ENCODE results near the gene BSCL2. TPM values are rescaled to one million over a fixed set of nuclear protein-coding genes. Genes with fewer than 3 reads are reported as not detected.

Gene BSCL2
- total and polyA plus RNA-seq, 4 donors: 15.1 to 40.0 (median 28.7) TPM

- Histone ChIP-seq H3K4me3 (ENCODE audit: low read depth in 1 of 3, low read length in 3 of 3) (no peak overlapping the region), H3K9ac (ENCODE audit: low read depth in 1 of 2, low read length in 2 of 2) (no peak overlapping the region), H3K4me1 (ENCODE audit: control insufficient read depth in 4 of 4, insufficient read depth in 4 of 4, low read length in 3 of 4) (peaks cover 4 to 20% (median 17%) of the 10 kb centered on the region in 4 donors), H3K36me3 (ENCODE audit: control insufficient read depth in 4 of 4, insufficient read depth in 3 of 4, low read depth in 1 of 4, low read length in 3 of 4) (peaks cover 0 to 6% (median 0%) of the 10 kb centered on the region in 4 donors), H3K27me3 (ENCODE audit: control insufficient read depth in 4 of 4, insufficient read depth in 4 of 4, low read length in 3 of 4) (no peaks in the 10 kb centered on the region), H3K27ac (ENCODE audit: low read depth in 1 of 2, low read length in 2 of 2) (no peak overlapping the region), H3K9me3 (ENCODE audit: control insufficient read depth in 4 of 4, low read length in 3 of 4) (no peaks in the 10 kb centered on the region)
- no peak for DNase-seq (ENCODE audit: low spot score)
- TF ChIP-seq CTCF (IDR thresholded peaks at IDR 0.05; ENCODE audit: low read depth, low read length, missing input control) (no peak), TAF1 (conservative IDR thresholded peaks at IDR 0.05) (no peak), GABPA (IDR thresholded peaks at IDR 0.05 in 1 of 2, conservative IDR thresholded peaks at IDR 0.05 in 1 of 2) (no peak), ZBTB33 (IDR thresholded peaks at IDR 0.05) (no peak), FOXA2 (IDR thresholded peaks at IDR 0.05) (no peak), REST (IDR thresholded peaks at IDR 0.05) (no peak)
- WGBS: 93% methylated on average over 11 of the region's 11 CpGs
Observed at GRCh38 chr11:62702246-62702645, 5.0 kb downstream of the BSCL2 start.

- Histone ChIP-seq H3K4me3 (ENCODE audit: low read depth in 1 of 3, low read length in 3 of 3) (no peak overlapping the region), H3K9ac (ENCODE audit: low read depth in 1 of 2, low read length in 2 of 2) (no peak overlapping the region), H3K4me1 (ENCODE audit: control insufficient read depth in 4 of 4, insufficient read depth in 4 of 4, low read length in 3 of 4) (peaks cover 0 to 5% (median 1%) of the 10 kb centered on the region in 4 donors), H3K9me3 (ENCODE audit: control insufficient read depth in 4 of 4, low read length in 3 of 4) (no peaks in the 10 kb centered on the region), H3K36me3 (ENCODE audit: control insufficient read depth in 4 of 4, insufficient read depth in 3 of 4, low read depth in 1 of 4, low read length in 3 of 4) (peaks cover 8 to 24% (median 18%) of the 10 kb centered on the region in 4 donors), H3K27ac (ENCODE audit: low read depth in 1 of 2, low read length in 2 of 2) (no peak overlapping the region), H3K27me3 (ENCODE audit: control insufficient read depth in 4 of 4, insufficient read depth in 4 of 4, low read length in 3 of 4) (no peaks in the 10 kb centered on the region)
- WGBS: 56% methylated on average over 14 of the region's 14 CpGs
- DNase-seq (ENCODE audit: low spot score): peak; percentile 84
- peak in 1 of 2 donors; percentile 16 for TF ChIP-seq HNF4A (conservative IDR thresholded peaks at IDR 0.05)
- peak; percentile 12 to 37 for TF ChIP-seq RXRA (IDR thresholded peaks at IDR 0.05)
- TF ChIP-seq REST (IDR thresholded peaks at IDR 0.05): no peak
- TF ChIP-seq MAX (IDR thresholded peaks at IDR 0.05): no peak
- TF ChIP-seq JUND (IDR thresholded peaks at IDR 0.05): no peak
- TF ChIP-seq GABPA (IDR thresholded peaks at IDR 0.05 in 1 of 2, conservative IDR thresholded peaks at IDR 0.05 in 1 of 2): peak in 1 of 2 donors; percentile 30
- TF ChIP-seq YY1 (IDR thresholded peaks at IDR 0.05): no peak
- peak; percentile 80 to 88 for TF ChIP-seq RAD21 (IDR thresholded peaks at IDR 0.05)
- peak; percentile 70 for TF ChIP-seq CTCF (IDR thresholded peaks at IDR 0.05; ENCODE audit: low read depth, low read length, missing input control)
- TF ChIP-seq FOXA1 (IDR thresholded peaks at IDR 0.05): no peak
- no peak for TF ChIP-seq HNF4G (IDR thresholded peaks at IDR 0.05)
Observed at GRCh38 chr11:62694455-62695167, 12.6 kb downstream of the BSCL2 start.

Data from liver (tissue), 9 donors.